Loucy (cell line): ENCODE data around the gene TNIP1.

Source experiments
- H2AFZ ChIP-seq: fragments of 200-600 bp; sonication (generic); 2 replicates; pipeline ENCODE4 v1.6.0; 2016; ENCODE audit warnings: antibody characterized with exemption, mild to moderate bottlenecking, low read length, moderate library complexity
- H3F3A ChIP-seq: fragments of 200-600 bp; 2 replicates; pipeline ENCODE4 v1.6.0; 2016; ENCODE audit warnings: antibody characterized with exemption, low read depth, mild to moderate bottlenecking
- H3K27me3 ChIP-seq: fragments of 200-600 bp; sonication (generic); 2 replicates; pipeline ENCODE4 v1.6.1; 2014; ENCODE audit warnings: low read length, mild to moderate bottlenecking; ENCODE audit not compliant: insufficient read depth, poor library complexity, severe bottlenecking
- H3K36me3 ChIP-seq: fragments of 200-600 bp; sonication (generic); 2 replicates; pipeline ENCODE4 v1.6.1; 2016; ENCODE audit warnings: low read length; ENCODE audit not compliant: insufficient read depth
- H3K4me1 ChIP-seq: fragments of 200-600 bp; sonication (generic); 2 replicates; pipeline ENCODE4 v1.5.1; 2014; ENCODE audit warnings: low read length, mild to moderate bottlenecking; ENCODE audit not compliant: insufficient read depth, poor library complexity, severe bottlenecking
- H3K4me2 ChIP-seq: fragments of 200-600 bp; sonication (generic); 2 replicates; pipeline ENCODE4 v1.6.0; 2014; ENCODE audit warnings: antibody characterized with exemption, low read length, low read depth, mild to moderate bottlenecking; ENCODE audit not compliant: poor library complexity, severe bottlenecking
- H3K4me3 ChIP-seq: fragments of 200-600 bp; sonication (generic); 2 replicates; pipeline ENCODE4 v1.5.1; 2014; ENCODE audit warnings: low read length, mild to moderate bottlenecking, mixed read lengths; ENCODE audit not compliant: poor library complexity, severe bottlenecking
- H3K79me2 ChIP-seq: fragments of 200-600 bp; sonication (generic); 2 replicates; pipeline ENCODE4 v1.6.1; 2014; ENCODE audit warnings: low read length; ENCODE audit not compliant: insufficient read depth
- H3K9ac ChIP-seq: fragments of 200-600 bp; sonication (generic); 2 replicates; pipeline ENCODE4 v1.6.0; 2014; ENCODE audit warnings: mild to moderate bottlenecking, low read depth, low read length, moderate library complexity; ENCODE audit not compliant: poor library complexity, severe bottlenecking
- H3K9me2 ChIP-seq: fragments of 200-600 bp; sonication (generic); replicated peaks from 2 replicates; pipeline ENCODE4 v1.6.1; 2016; ENCODE audit warnings: low read depth, low read length, mixed read lengths
- H3K9me3 ChIP-seq: fragments of 200-600 bp; sonication (generic); 2 replicates; pipeline ENCODE4 v1.6.1; 2014; ENCODE audit warnings: mild to moderate bottlenecking, antibody characterized with exemption, low read length, low read depth; ENCODE audit not compliant: insufficient read depth
- H4K20me1 ChIP-seq: fragments of 200-600 bp; sonication (generic); 2 replicates; pipeline ENCODE4 v1.6.0; 2014; ENCODE audit warnings: antibody characterized with exemption, low read length, mild to moderate bottlenecking; ENCODE audit not compliant: insufficient read depth, poor library complexity, severe bottlenecking
- CTCF ChIP-seq: fragments of 200-600 bp; sonication (generic); conservative IDR thresholded peaks from 2 replicates; pipeline ENCODE4 v1.5.1; 2014; ENCODE audit warnings: mild to moderate bottlenecking, antibody characterized with exemption, low read length
- EZH2phosphoT487 ChIP-seq: fragments of 200-600 bp; IDR thresholded peaks from 2 replicates; pipeline ENCODE4 v1.6.1; 2018; ENCODE audit warnings: antibody characterized with exemption, mild to moderate bottlenecking, moderate library complexity, borderline replicate concordance

Gene TNIP1

DNA sequence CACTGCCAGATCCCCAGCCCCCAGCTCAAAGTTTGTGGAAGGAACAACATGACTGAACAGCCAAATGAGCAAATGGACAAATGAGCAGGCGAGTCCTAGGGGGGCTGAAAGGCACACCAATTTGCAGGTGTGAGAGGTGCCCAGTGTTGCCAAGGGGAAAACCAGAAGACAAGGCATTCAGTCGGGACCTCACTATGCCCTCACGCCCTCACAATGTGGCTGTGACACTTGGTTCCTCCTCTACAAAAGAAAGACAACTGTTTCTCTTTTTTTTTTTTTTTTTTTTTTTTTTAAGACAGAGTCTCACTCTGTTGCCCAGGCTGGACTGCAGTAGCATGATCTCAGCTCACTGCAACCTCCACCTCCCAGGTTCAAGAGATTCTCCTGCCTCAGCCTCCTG lies 28.0 kb downstream of the TNIP1 start:
- no peaks in the 10 kb centered on the region for H4K20me1 ChIP-seq
- H3K4me2 ChIP-seq = no peak overlapping the region
- H3K9me2 ChIP-seq = no peaks in the 10 kb centered on the region

GRCh38 chr5:151051931-151052608 lies 28.8 kb downstream of the TNIP1 start:
- Histone ChIP-seq H3K4me2 (no peak overlapping the region), H3F3A (no peaks in the 10 kb centered on the region), H3K9ac (no peak overlapping the region), H3K27me3 (no peaks in the 10 kb centered on the region), H3K9me2 (no peaks in the 10 kb centered on the region), H3K4me1 (peaks cover 4% of the 10 kb centered on the region), H3K4me3 (no peak overlapping the region), H3K36me3 (peaks cover 94% of the 10 kb centered on the region), H2AFZ (no peak overlapping the region), H3K9me3 (no peaks in the 10 kb centered on the region), H3K79me2 (no peaks in the 10 kb centered on the region), H4K20me1 (no peaks in the 10 kb centered on the region)
- TF ChIP-seq EZH2phosphoT487 = no peak
- no peak for TF ChIP-seq CTCF

More for the DNA sequence above, 28.0 kb downstream of the TNIP1 start:
- TF ChIP-seq EZH2phosphoT487 = no peak
- Histone ChIP-seq H3K9me3 (no peaks in the 10 kb centered on the region), H3K9ac (no peak overlapping the region), H3K79me2 (no peaks in the 10 kb centered on the region), H3K36me3 (peaks cover 94% of the 10 kb centered on the region), H3F3A (no peaks in the 10 kb centered on the region), H3K27me3 (no peaks in the 10 kb centered on the region), H3K4me1 (peaks cover 4% of the 10 kb centered on the region), H3K4me3 (no peak overlapping the region), H2AFZ (no peak overlapping the region)

- H3K79me2 ChIP-seq = no peaks in the 10 kb centered on the region
- H2AFZ ChIP-seq = no peak overlapping the region
- H3K27me3 ChIP-seq = no peaks in the 10 kb centered on the region
- H3K4me1 ChIP-seq = peaks cover 4% of the 10 kb centered on the region
- H3K4me3 ChIP-seq = no peak overlapping the region
- no peaks in the 10 kb centered on the region for H3K9me3 ChIP-seq
- H3K4me2 ChIP-seq = no peak overlapping the region
- H4K20me1 ChIP-seq = no peaks in the 10 kb centered on the region
- H3K36me3 ChIP-seq = peaks cover 94% of the 10 kb centered on the region
- no peak overlapping the region for H3K9ac ChIP-seq
- H3F3A ChIP-seq = no peaks in the 10 kb centered on the region
- no peaks in the 10 kb centered on the region for H3K9me2 ChIP-seq
- TF ChIP-seq EZH2phosphoT487 (no peak), CTCF (peak; percentile 97)
Observed at GRCh38 chr5:151051066-151051930, 29.5 kb downstream of the TNIP1 start.
